Activated gamma-delta T cell treated with anti-CD3 and anti-CD28 coated beads, Interleukin-2, amount 50 U/mL, for 16 hours (primary cell): ENCODE data around the gene LRP6.
"Not testable (repeated sequence)": the region's sequence is repeated elsewhere in the genome, so short reads cannot be mapped to it uniquely, and the experiment has no call there.

Experiments used
- DNase-seq: peaks from one replicate; pipeline ENCODE4 v3.0.0-alpha.2; 2020; ENCODE audit warnings: low read depth

The LRP6 gene

GRCh38 chr12:12265571-12266388 lies 1.1 kb downstream of the LRP6 start:
- no peak for DNase-seq

GRCh38 chr12:12265035-12265434 lies 1.8 kb downstream of the LRP6 start:
- DNase-seq: no peak

GRCh38 chr12:12263909-12264308 lies 2.9 kb downstream of the LRP6 start:
- no peak for DNase-seq

- DNase-seq: not testable (repeated sequence)
Measured at GRCh38 chr12:12256291-12256757, 10.5 kb downstream of the LRP6 start.

- no peak for DNase-seq
Measured at GRCh38 chr12:12254553-12254952, 12.3 kb downstream of the LRP6 start.

GRCh38 chr12:12249216-12250050 lies 17.4 kb downstream of the LRP6 start:
- DNase-seq: no peak

GRCh38 chr12:12247584-12247983 lies 19.3 kb downstream of the LRP6 start:
- DNase-seq: no peak

GRCh38 chr12:12244341-12244740 lies 22.5 kb downstream of the LRP6 start:
- no peak for DNase-seq

GRCh38 chr12:12240662-12241340 lies 26.0 kb downstream of the LRP6 start:
- no peak for DNase-seq

- no peak for DNase-seq
Measured at GRCh38 chr12:12239127-12239526, 27.7 kb downstream of the LRP6 start.

- DNase-seq: no peak
Measured at GRCh38 chr12:12238605-12239004, 28.2 kb downstream of the LRP6 start.

GRCh38 chr12:12236896-12237295 lies 29.9 kb downstream of the LRP6 start:
- no peak for DNase-seq

GRCh38 chr12:12230275-12230674 lies 36.6 kb downstream of the LRP6 start:
- DNase-seq: no peak

- DNase-seq: no peak
Measured at GRCh38 chr12:12229556-12230092, 37.2 kb downstream of the LRP6 start.

GRCh38 chr12:12228402-12228801 lies 38.4 kb downstream of the LRP6 start:
- DNase-seq: no peak

- no peak for DNase-seq
Measured at GRCh38 chr12:12226187-12226586, 40.7 kb downstream of the LRP6 start.

- no peak for DNase-seq
Measured at GRCh38 chr12:12224240-12224940, 42.5 kb downstream of the LRP6 start.

- DNase-seq: no peak
Measured at GRCh38 chr12:12221560-12221959, 45.3 kb downstream of the LRP6 start.

- no peak for DNase-seq
Measured at GRCh38 chr12:12219664-12220063, 47.2 kb downstream of the LRP6 start.

- no peak for DNase-seq
Measured at GRCh38 chr12:12217018-12217359, 49.9 kb downstream of the LRP6 start.

- DNase-seq: no peak
Measured at GRCh38 chr12:12216349-12217017, 50.4 kb downstream of the LRP6 start.
